ENCODE results near the gene CD109. TPM values are rescaled to one million over a fixed set of nuclear protein-coding genes. Genes with fewer than 3 reads are reported as not detected.

Gene CD109
- total and polyA plus RNA-seq, 2 of the 8 experiments (the other 6 are each of a cell fraction or from before 2014, with no cell fraction given) = 1.4 to 5.3 TPM

GRCh38 chr6:73779943-73780342 is 83.9 kb downstream of the CD109 start:
- H4K5ac ChIP-seq (ENCODE audit: insufficient read length, low read depth, low read length) = no peak overlapping the region
- no peak overlapping the region for H2AK5ac ChIP-seq (ENCODE audit: low read depth, low read length)
- no peaks in the 10 kb centered on the region for H3K79me1 ChIP-seq (ENCODE audit: low read depth, low read length)
- H3K9ac ChIP-seq (replicated peaks in 1 of 4; ENCODE audit: extremely low read depth in 1 of 4, low read depth in 3 of 4, low read length in 3 of 4) = no peak overlapping the region
- H4K8ac ChIP-seq (ENCODE audit: extremely low read depth, insufficient read depth, low read length) = no peak overlapping the region
- no peak overlapping the region for H4K91ac ChIP-seq (replicated peaks; ENCODE audit: insufficient read length, low read length)
- no peak overlapping the region for H2AFZ ChIP-seq (ENCODE audit: low read length)
- no peak overlapping the region for H3K14ac ChIP-seq (ENCODE audit: insufficient read length)
- H3K27me3 ChIP-seq (replicated peaks in 1 of 4; ENCODE audit: control insufficient read depth in 3 of 4, extremely low read depth in 1 of 4, insufficient read depth in 3 of 4, low read length in 3 of 4) = no peaks in the 10 kb centered on the region
- no peak overlapping the region for H3K23ac ChIP-seq (ENCODE audit: insufficient read length)
- H3K79me2 ChIP-seq (ENCODE audit: control insufficient read depth in 1 of 2, insufficient read depth in 2 of 2, low read length in 2 of 2) = no peaks in the 10 kb centered on the region
- H3K23me2 ChIP-seq (ENCODE audit: low read depth, low read length) = peaks cover 3% of the 10 kb centered on the region; the same call in 1 of the 2 replicates
- H2BK5ac ChIP-seq (ENCODE audit: low read depth, low read length) = no peak overlapping the region
- ChIA-PET POLR2A (ENCODE audit: partially characterized antibody) (no interaction called here), CTCF (ENCODE audit: partially characterized antibody) (no interaction called here)
- DNase-seq (ENCODE audit: low read depth in 1 of 2, low spot score in 2 of 2) (no peak), FAIRE-seq (no peak)
- TF ChIP-seq, protein P1, sequence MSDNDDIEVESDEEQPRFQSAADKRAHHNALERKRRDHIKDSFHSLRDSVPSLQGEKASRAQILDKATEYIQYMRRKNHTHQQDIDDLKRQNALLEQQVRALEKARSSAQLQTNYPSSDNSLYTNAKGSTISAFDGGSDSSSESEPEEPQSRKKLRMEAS (IDR thresholded peaks at IDR 0.05) = no peak
- TF ChIP-seq RNF2 (IDR thresholded peaks at IDR 0.05; ENCODE audit: borderline replicate concordance, low read depth, low read length, missing control alignments, poor library complexity, severe bottlenecking) = no peak
- no peak overlapping the region for H2BK20ac ChIP-seq (ENCODE audit: low read length)
- H3K27ac ChIP-seq (ENCODE audit: low read depth, low read length) = no peak overlapping the region
- no peaks in the 10 kb centered on the region for H3K9me3 ChIP-seq (ENCODE audit: insufficient read depth in 2 of 2, low read depth in 1 of 2, low read length in 1 of 2)
- no peaks in the 10 kb centered on the region for H4K20me1 ChIP-seq (replicated peaks in 1 of 2; ENCODE audit: control insufficient read depth in 1 of 2, insufficient read depth in 2 of 2, low read length in 2 of 2)
- no peak overlapping the region for H3K4ac ChIP-seq (replicated peaks; ENCODE audit: insufficient read length, low read depth, low read length)
- H3K36me3 ChIP-seq (ENCODE audit: control insufficient read depth in 2 of 4, insufficient read depth in 4 of 4, low read length in 3 of 4) = no peaks in the 10 kb centered on the region
- no peak overlapping the region for H2BK15ac ChIP-seq (ENCODE audit: low read length)
- H2BK120ac ChIP-seq (replicated peaks; ENCODE audit: low read depth, low read length) = no peak overlapping the region
- H3K18ac ChIP-seq (ENCODE audit: extremely low read depth, low read length) = no peak overlapping the region
- no peak overlapping the region for H3K4me3 ChIP-seq (ENCODE audit: extremely low read depth in 1 of 4, insufficient read depth in 2 of 4, low read depth in 3 of 4, low read length in 4 of 4)
- H2BK12ac ChIP-seq (ENCODE audit: low read depth, low read length) = no peak overlapping the region
- H3K4me2 ChIP-seq (ENCODE audit: insufficient read depth in 1 of 2, low read depth in 2 of 2, low read length in 2 of 2) = no peak overlapping the region
- no peak overlapping the region for H3K56ac ChIP-seq (replicated peaks; ENCODE audit: insufficient read length, low read depth, low read length)
- H3K4me1 ChIP-seq (replicated peaks in 1 of 4; ENCODE audit: control insufficient read depth in 3 of 4, insufficient read depth in 4 of 4, low read length in 3 of 4) = no peaks in the 10 kb centered on the region

All from H1 (cell line).